PC-9 (cell line): Measurements from ENCODE around the gene ZC4H2. TPM values are rescaled to one million over a fixed set of nuclear protein-coding genes. Genes with fewer than 3 reads are reported as not detected.

Source experiments
- total RNA-seq: library from RNA; stranded (reverse); gene quantifications from 2 replicates; pipeline ENCODE4 v1.2.3, GENCODE V29; 2021

Gene ZC4H2
- total RNA-seq, 1 experiment from 2014 or later: 1.1 TPM

Other genes starting within 250 kb of the ZC4H2 start
- gene ZC3H12B, start 58.4 kb upstream of the ZC4H2 start, total RNA-seq: not detected in 2 replicates